NCI-H146 (cell line): Measurements from ENCODE around the gene SPEF1.
A peak's percentile ranks its signal among the peaks of the same experiment; 100 is the strongest.
"Not testable (repeated sequence)": the region's sequence is repeated elsewhere in the genome, so short reads cannot be mapped to it uniquely, and the experiment has no call there.

Source experiments
- DNase-seq: peaks from one replicate; lab custom pipeline; 2025; lab: John Stamatoyannopoulos, UW

Gene SPEF1

GRCh38 chr20:3808544-3808943 is 27.3 kb upstream of the SPEF1 start:
- DNase-seq: no peak

GRCh38 chr20:3804781-3805180 is 23.5 kb upstream of the SPEF1 start:
- no peak for DNase-seq

DNA sequence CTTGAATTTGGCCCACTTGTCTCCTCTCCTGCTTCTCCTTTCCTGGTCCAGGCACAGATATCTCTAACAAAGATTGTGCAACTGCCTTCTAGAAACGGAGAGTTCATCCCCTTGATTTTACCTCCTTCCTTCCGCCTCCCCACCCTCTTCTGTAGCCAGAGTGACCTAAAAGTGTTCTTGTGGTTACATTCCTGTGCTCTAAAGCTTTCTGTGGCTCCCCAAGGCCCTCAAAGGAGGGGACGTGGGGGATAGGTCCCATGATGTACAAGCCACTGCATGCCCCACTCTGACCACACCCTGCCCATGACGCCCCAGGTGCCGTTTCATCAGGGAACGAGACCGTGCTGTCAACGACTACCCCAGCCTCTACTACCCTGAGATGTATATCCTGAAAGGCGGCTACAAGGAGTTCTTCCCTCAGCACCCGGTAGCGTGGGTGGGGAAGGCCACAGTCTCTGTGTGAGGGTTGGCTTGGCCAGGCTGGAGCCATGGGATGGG is 23.1 kb upstream of the SPEF1 start:
- no peak for DNase-seq

- DNase-seq: no peak
Measured at GRCh38 chr20:3803854-3804253, 22.6 kb upstream of the SPEF1 start.

DNA sequence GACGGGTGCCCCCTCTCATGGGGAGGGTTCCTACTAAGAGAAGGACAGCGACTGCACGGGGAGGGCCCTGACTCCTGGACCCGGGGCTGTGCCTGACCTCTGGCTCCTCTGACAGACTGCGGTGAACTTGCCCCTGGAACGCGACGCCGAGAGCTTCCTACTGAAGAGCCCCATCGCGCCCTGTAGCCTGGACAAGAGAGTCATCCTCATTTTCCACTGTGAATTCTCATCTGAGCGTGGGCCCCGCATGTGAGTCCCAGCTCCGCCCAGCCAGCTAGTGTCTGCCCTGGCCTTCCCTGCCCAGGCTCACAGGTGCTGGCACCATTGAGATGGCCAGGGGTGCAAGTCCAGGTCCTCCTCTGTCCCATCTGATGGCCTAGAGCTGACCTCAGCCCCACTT is 22.0 kb upstream of the SPEF1 start:
- DNase-seq: no peak

- no peak for DNase-seq
Measured at GRCh38 chr20:3802524-3803239, 21.4 kb upstream of the SPEF1 start.

DNA sequence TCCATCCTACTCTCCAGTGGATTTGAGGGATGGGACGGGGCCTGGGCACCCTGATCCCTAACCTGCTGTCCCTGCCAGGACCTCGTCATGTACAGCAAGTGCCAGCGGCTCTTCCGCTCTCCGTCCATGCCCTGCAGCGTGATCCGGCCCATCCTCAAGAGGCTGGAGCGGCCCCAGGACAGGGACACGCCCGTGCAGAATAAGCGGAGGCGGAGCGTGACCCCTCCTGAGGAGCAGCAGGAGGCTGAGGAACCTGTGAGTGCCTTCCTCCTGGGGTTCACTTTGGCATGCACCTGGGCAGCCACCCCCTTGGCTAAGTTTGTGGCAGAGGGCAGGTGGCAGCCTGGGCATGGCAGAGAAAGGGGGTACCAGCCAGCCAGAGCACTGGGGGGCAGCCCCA is 20.6 kb upstream of the SPEF1 start:
- DNase-seq: no peak

DNA sequence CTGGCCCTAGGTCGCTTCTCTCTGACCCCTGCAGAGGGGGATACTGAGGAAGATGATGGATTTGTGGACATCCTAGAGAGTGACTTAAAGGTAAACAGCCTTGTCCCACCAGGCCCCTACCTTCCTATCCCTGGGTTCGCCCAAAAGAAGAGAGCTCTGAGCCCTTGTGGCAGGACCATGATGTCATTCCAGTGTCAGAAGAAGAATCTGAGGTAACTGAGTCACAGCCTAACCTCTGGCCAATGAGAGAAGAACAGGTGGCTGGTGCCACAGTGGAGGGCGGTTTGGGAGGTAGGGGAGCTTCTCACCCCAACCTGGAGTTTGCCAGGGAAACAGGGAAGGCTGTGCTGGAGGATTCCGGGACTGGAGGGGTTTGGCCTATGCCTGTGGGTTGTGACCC is 20.1 kb upstream of the SPEF1 start:
- DNase-seq: no peak

- DNase-seq: no peak
Measured at GRCh38 chr20:3800878-3801260, 19.6 kb upstream of the SPEF1 start.

DNA sequence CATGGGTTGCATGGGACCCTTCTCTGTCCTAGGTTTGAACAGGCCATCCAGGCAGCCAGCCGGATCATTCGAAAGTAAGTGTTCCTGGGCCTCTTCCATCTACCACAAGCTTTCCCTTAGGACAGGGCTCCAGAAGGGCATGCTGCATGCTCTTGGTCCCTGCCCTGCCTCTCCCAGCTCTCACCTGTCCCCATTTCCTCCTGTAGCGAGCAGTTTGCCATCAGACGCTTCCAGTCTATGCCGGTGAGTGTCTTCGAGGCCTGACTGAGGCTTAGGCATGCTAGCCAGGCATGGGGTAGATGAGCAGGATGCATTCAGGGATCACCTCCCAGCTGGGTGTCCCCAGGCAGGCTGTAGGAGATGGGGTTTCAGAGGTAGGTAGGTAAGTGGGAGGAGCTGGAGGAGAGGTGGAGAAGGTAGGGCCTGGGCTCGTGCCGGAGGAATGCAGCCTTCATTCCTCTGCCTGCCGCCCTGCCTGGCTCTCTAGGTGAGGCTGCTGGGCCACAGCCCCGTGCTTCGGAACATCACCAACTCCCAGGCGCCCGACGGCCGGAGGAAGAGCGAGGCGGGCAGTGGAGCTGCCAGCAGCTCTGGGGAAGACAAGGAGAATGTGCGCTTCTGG is 19.1 kb upstream of the SPEF1 start:
- DNase-seq: peak; percentile 25

DNA sequence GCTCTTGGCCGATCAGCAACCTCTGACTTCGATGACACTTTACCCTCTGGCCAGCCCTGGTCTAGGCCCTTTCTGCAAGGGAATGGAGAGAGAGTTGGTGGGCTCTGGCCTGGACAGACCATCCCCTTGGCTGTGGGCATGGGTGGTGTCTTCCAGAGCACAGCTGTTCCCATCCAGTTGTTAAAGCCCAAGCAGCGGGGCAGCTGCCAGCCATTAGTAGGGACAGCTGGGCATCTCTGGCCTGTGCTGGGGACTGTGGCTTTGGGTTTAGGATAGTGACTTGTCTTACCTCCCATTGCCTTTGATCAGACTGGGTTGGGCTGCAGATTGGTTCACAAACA is 17.6 kb upstream of the SPEF1 start:
- DNase-seq: no peak

DNA sequence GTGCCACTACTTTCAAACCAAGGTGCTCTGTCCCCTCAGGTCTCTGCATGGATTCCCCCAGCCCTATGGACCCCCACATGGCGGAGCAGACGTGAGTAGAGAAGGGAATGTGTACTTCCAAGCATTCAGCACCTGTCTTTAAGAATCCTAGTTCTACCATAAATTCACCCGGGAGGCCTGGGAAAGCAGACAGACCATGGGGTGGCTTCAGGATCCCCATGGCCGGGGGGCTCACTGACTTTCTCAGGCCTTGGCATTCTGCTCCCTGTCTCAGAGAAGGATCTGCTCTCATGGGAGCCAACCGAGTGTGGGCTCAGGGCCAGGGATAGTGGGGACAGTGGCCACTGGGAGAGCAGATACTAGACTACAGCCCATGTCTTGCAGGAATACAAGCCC is 17.1 kb upstream of the SPEF1 start:
- no peak for DNase-seq

DNA sequence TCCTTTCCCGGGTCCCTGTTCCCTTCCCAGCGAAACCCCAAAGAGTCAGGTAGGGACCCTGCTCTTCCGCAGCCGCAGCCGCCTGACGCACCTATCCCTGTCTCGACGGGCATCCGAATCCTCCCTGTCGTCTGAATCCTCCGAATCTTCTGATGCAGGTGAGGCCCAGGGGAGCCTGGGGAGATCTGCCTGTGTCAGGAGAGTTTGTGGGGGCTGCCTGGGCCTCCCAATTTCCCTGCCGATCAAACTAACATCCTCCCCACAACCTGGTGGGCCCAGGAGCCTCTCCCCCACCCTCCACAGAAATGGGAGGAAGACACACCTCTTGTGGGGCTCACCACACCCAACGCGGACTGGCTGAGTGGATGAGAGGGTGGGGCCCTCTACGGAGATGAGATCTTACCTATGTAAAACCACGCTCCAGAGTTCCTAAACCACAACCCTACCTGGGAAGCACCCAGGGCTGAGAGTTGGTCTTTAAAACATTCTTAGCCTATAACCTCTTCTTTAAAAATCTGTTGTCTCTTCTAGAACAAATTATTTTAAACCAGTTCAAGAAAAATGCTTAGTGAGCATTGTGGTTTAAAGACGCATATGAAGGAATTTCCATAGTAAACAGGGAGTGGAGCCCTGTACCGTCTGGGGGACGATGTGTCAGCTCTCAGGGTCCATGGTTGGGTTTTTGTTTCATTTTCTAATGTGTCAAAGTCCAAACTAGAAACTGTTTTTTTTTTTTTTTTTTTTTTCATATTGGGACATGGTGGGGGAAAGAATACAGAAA is 16.5 kb upstream of the SPEF1 start:
- no peak for DNase-seq

- DNase-seq: no peak
Measured at GRCh38 chr20:3797226-3797545, 15.9 kb upstream of the SPEF1 start.

GRCh38 chr20:3796477-3797225 is 15.4 kb upstream of the SPEF1 start:
- DNase-seq: no peak

DNA sequence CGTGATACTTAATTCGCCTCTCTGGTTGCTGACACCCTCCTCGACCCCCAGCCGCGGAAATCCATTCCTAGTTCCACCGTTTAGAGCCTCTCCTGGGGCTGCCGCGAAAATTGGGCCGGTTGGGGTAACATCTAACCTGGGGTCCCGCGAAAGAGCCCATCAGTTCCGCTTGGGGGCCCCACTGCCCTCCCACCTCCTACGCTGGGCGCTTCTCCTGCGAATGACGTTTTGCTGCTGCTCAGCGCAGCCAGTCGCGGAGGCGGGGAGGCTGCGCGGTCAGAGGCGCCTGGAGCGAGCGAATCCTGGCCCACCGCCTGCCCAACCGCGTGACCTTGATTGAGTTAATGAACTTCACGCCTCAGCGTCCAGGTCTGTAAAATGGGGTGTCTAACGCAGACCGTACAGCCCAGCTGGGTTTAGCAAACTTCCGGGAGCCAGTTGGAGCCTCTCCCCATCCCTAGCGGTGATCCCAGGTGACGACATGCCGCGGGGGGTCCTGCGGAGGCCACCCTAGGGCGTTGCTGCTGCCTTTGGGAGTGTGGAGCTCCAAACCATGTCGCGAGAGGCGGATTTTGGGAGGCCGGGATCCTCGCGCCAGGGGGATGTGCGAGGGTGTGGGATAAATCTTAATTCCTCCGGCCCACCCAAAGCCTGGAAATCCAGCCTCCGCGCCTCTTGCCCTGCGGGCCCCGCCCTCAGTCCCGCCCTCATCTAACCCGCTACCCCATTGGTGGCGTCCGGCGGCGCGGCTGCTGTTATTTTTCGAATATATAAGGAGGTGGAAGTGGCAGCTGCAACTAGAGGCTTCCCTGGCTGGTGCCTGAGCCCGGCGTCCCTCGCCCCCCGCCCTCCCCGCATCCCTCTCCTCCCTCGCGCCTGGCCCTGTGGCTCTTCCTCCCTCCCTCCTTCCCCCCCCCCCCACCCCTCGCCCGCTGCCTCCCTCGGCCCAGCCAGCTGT is 14.5 kb upstream of the SPEF1 start, which contains the start of gene CDC25B:
CDC25B (plus strand) TSS at position 800 of the 958 bp plus-strand sequence. CDS start 222 bp downstream, outside the sequence.
- DNase-seq: peak; percentile 97

DNA sequence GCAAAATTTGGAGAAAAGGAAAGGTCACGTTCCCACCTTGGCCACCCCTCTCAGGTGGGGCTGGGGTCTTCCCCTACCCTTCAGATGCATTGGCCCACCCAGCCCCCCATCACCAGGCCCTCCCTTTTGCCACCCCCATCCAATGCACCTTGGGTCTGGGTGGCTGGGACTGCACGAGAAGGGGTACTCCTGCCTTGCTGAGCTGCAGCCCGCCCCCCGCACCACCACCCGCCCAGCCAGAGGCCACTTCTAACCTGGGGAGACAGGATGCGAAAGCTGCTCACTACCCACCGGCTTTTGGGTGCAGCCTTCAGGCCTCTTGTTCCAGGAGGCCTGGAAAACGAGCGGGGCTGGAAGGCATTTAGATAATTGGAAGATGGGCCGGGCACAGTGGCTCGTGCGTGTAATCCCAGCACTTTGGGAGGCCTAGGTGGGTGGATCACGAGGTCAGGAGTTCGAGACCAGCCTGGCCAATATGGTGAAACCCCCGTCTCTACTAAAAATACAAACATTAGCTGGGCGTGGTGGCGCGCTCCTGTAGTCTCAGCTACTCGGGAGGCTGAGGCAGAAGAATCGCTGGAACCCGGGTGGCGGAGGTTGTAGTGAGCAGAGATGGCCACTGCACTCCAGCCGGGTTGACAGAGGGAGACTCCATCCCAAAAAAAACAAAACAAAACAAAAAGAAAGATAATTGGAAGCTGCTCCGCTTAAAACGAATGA is 13.6 kb upstream of the SPEF1 start:
- DNase-seq: no peak

- DNase-seq: not testable (repeated sequence)
Measured at GRCh38 chr20:3794168-3794567, 12.9 kb upstream of the SPEF1 start.

GRCh38 chr20:3789201-3789600 is 8.0 kb upstream of the SPEF1 start:
- DNase-seq: not testable (repeated sequence)

GRCh38 chr20:3788685-3789155 is 7.5 kb upstream of the SPEF1 start:
- DNase-seq: no peak
